Measurements from ENCODE around the gene PRPF31. TPM values are rescaled to one million over a fixed set of nuclear protein-coding genes. Genes with fewer than 3 reads are reported as not detected.

The PRPF31 gene
- 54.7 and 58.1 TPM in 2 replicates for total RNA-seq

GRCh38 chr19:54115109-54116063, at the start of gene PRPF31, which contains the start of gene TFPT:
TSS of gene PRPF31 (plus strand) at chr19:54115754. CDS start at chr19:54118279, 2,525 bp downstream.
TSS of gene TFPT (minus strand) at chr19:54115657. CDS start at chr19:54115269, 388 bp downstream.

GRCh38 chr19:54081032-54081431, 34.5 kb upstream of the PRPF31 start, which contains the start of gene TARM1:
TSS of gene TARM1 (minus strand) at chr19:54081365. CDS start at chr19:54081340, 25 bp downstream.

GRCh38 chr19:54100561-54100960, 15.0 kb upstream of the PRPF31 start, which contains the start of gene OSCAR:
TSS of gene OSCAR (minus strand) at chr19:54100803. CDS start at chr19:54100792, 11 bp downstream.

GRCh38 chr19:54102421-54103169, 13.0 kb upstream of the PRPF31 start, which contains the start of gene NDUFA3:
TSS of gene NDUFA3 (plus strand) at chr19:54102855. CDS start at chr19:54102879, 24 bp downstream.

GRCh38 chr19:54137699-54138488, 22.3 kb downstream of the PRPF31 start, which contains the start of gene CNOT3:
TSS of gene CNOT3 (plus strand) at chr19:54137762. CDS start at chr19:54142979, 5,217 bp downstream.

GRCh38 chr19:54159352-54160181, 44.0 kb downstream of the PRPF31 start, which contains the start of gene LENG1:
TSS of gene LENG1 (minus strand) at chr19:54159721. CDS start at chr19:54159695, 26 bp downstream.

GRCh38 chr19:54172471-54173358, 57.2 kb downstream of the PRPF31 start, which contains the start of gene TMC4:
TSS of gene TMC4 (minus strand) at chr19:54173160. CDS start at chr19:54173117, 43 bp downstream.

Other genes with a start within 250 kb of the PRPF31 start
- 8.6 and 16.4 TPM in 2 replicates for gene MYADM, start 247.9 kb upstream of the PRPF31 start, total RNA-seq
- gene PRKCG, start 233.6 kb upstream of the PRPF31 start, total RNA-seq, result 0.19 and 0.26 TPM in 2 replicates
- gene CACNG7, start 206.5 kb upstream of the PRPF31 start, total RNA-seq, result 0.13 and 0.75 TPM in 2 replicates
- 0.12 and 0.26 TPM in 2 replicates for gene CACNG8, start 152.8 kb upstream of the PRPF31 start, total RNA-seq
- gene CACNG6, start 124.1 kb upstream of the PRPF31 start, total RNA-seq, result 0.37 and 0.53 TPM in 2 replicates
- gene VSTM1, start 51.9 kb upstream of the PRPF31 start, total RNA-seq, result not detected in 2 replicates
- not detected in 2 replicates for gene TARM1, start 34.4 kb upstream of the PRPF31 start, total RNA-seq
- gene OSCAR, start 15.0 kb upstream of the PRPF31 start, total RNA-seq, result 0.06 and 0.13 TPM in 2 replicates
- 19.5 and 23.3 TPM in 2 replicates for gene NDUFA3, start 12.9 kb upstream of the PRPF31 start, total RNA-seq
- 20.6 and 26.0 TPM in 2 replicates for gene TFPT, start 97 bp upstream of the PRPF31 start, total RNA-seq
- 11.0 and 15.3 TPM in 2 replicates for gene CNOT3, start 22.0 kb downstream of the PRPF31 start, total RNA-seq
- 7.3 and 7.9 TPM in 2 replicates for gene LENG1, start 44.0 kb downstream of the PRPF31 start, total RNA-seq
- 0.31 TPM in 1 of 2 replicates, not detected in the other for gene TMC4, start 57.4 kb downstream of the PRPF31 start, total RNA-seq
- gene MBOAT7, start 73.8 kb downstream of the PRPF31 start, total RNA-seq, result 22.6 and 24.0 TPM in 2 replicates
- 38.7 and 39.7 TPM in 2 replicates for gene TSEN34, start 75.6 kb downstream of the PRPF31 start, total RNA-seq
- 2,262 and 2,314 TPM in 2 replicates for gene RPS9, start 85.1 kb downstream of the PRPF31 start, total RNA-seq
- gene LILRB3, start 107.3 kb downstream of the PRPF31 start, total RNA-seq, result not detected in 2 replicates
- not detected in 2 replicates for gene LILRA6, start 127.0 kb downstream of the PRPF31 start, total RNA-seq
- not detected in 2 replicates for gene LILRB5, start 141.5 kb downstream of the PRPF31 start, total RNA-seq
- not detected in 2 replicates for gene LILRB2, start 165.4 kb downstream of the PRPF31 start, total RNA-seq
- not detected in 2 replicates for gene LILRA5, start 197.4 kb downstream of the PRPF31 start, total RNA-seq
- not detected in 2 replicates for gene LILRA4, start 223.4 kb downstream of the PRPF31 start, total RNA-seq
- not detected in 2 replicates for gene LAIR1, start 249.2 kb downstream of the PRPF31 start, total RNA-seq

All from aortic smooth muscle cell (primary cell).